CD4-positive, alpha-beta T cell treated with Interleukin-21 for 1 hour (primary cell): ENCODE results near the gene PTPRD.
"Not testable (repeated sequence)": the region's sequence is repeated elsewhere in the genome, so short reads cannot be mapped to it uniquely, and the experiment has no call there.

Experiments used
- DNase-seq: peaks from one replicate; pipeline ENCODE4 v3.0.0-alpha.2; 2020

PTPRD gene

GRCh38 chr9:10449201-10449617 lies 163.6 kb downstream of the PTPRD start:
- not testable (repeated sequence) for DNase-seq

- DNase-seq: no peak
Measured at GRCh38 chr9:10447036-10447435, 165.8 kb downstream of the PTPRD start.

GRCh38 chr9:10443868-10444204 lies 169.0 kb downstream of the PTPRD start:
- no peak for DNase-seq

- no peak for DNase-seq
Measured at GRCh38 chr9:10443181-10443867, 169.5 kb downstream of the PTPRD start.

- no peak for DNase-seq
Measured at GRCh38 chr9:10438955-10439354, 173.8 kb downstream of the PTPRD start.

- no peak for DNase-seq
Measured at GRCh38 chr9:10436756-10437155, 176.0 kb downstream of the PTPRD start.

- DNase-seq: no peak
Measured at GRCh38 chr9:10434412-10434811, 178.4 kb downstream of the PTPRD start.

GRCh38 chr9:10411272-10411671 lies 201.5 kb downstream of the PTPRD start:
- DNase-seq: no peak

GRCh38 chr9:10403283-10403682 lies 209.5 kb downstream of the PTPRD start:
- no peak for DNase-seq

- no peak for DNase-seq
Measured at GRCh38 chr9:10396615-10397014, 216.2 kb downstream of the PTPRD start.

GRCh38 chr9:10387282-10387681 lies 225.5 kb downstream of the PTPRD start:
- no peak for DNase-seq

- no peak for DNase-seq
Measured at GRCh38 chr9:10371824-10372223, 241.0 kb downstream of the PTPRD start.

GRCh38 chr9:10366171-10366779 lies 246.5 kb downstream of the PTPRD start:
- no peak for DNase-seq

GRCh38 chr9:10354591-10354990 lies 258.2 kb downstream of the PTPRD start:
- DNase-seq: no peak

- DNase-seq: not testable (repeated sequence)
Measured at GRCh38 chr9:10345621-10346020, 267.2 kb downstream of the PTPRD start.

GRCh38 chr9:10341057-10341456 lies 271.7 kb downstream of the PTPRD start:
- no peak for DNase-seq

- DNase-seq: no peak
Measured at GRCh38 chr9:10339152-10339551, 273.6 kb downstream of the PTPRD start.

- DNase-seq: no peak
Measured at GRCh38 chr9:10331157-10331556, 281.6 kb downstream of the PTPRD start.

- no peak for DNase-seq
Measured at GRCh38 chr9:10282084-10282483, 330.7 kb downstream of the PTPRD start.

- no peak for DNase-seq
Measured at GRCh38 chr9:10274988-10275387, 337.8 kb downstream of the PTPRD start.

GRCh38 chr9:10274175-10274574 lies 338.6 kb downstream of the PTPRD start:
- no peak for DNase-seq

GRCh38 chr9:10272830-10273229 lies 340.0 kb downstream of the PTPRD start:
- DNase-seq: no peak

GRCh38 chr9:10268531-10269485 lies 344.0 kb downstream of the PTPRD start:
- no peak for DNase-seq

GRCh38 chr9:10265153-10265631 lies 347.6 kb downstream of the PTPRD start:
- no peak for DNase-seq
